HS-27A (cell line): Measurements from ENCODE around the gene MED20.

Experiments
- DNase-seq: peaks from one replicate; pipeline ENCODE4 v3.0.0-alpha.2; 2012; ENCODE audit warnings: low read depth, missing footprints

Gene MED20

GRCh38 chr6:41941280-41942066 lies 20.5 kb upstream of the MED20 start, which contains the start of gene CCND3:
TSS of gene CCND3 (minus strand) at chr6:41941808. CDS start at chr6:41941649, 159 bp downstream.
- peak; percentile 83 for DNase-seq

GRCh38 chr6:41940759-41941279 lies 19.9 kb upstream of the MED20 start:
- no peak for DNase-seq

GRCh38 chr6:41939848-41940758 lies 19.2 kb upstream of the MED20 start:
- DNase-seq: no peak

- DNase-seq: no peak
These were observed 18.4 kb upstream of the MED20 start for GRCh38 chr6:41939176-41939847.

- DNase-seq: no peak
These were observed 17.7 kb upstream of the MED20 start for GRCh38 chr6:41938590-41939175.

GRCh38 chr6:41937861-41938574 lies 17.1 kb upstream of the MED20 start:
- no peak for DNase-seq

- DNase-seq: no peak
These were observed 16.5 kb upstream of the MED20 start for GRCh38 chr6:41937472-41937860.

- peak; percentile 70 for DNase-seq
These were observed 15.3 kb upstream of the MED20 start for GRCh38 chr6:41936073-41936837.

- DNase-seq: no peak
These were observed 14.7 kb upstream of the MED20 start for GRCh38 chr6:41935685-41936072.

GRCh38 chr6:41935193-41935574 lies 14.2 kb upstream of the MED20 start:
- DNase-seq: no peak

GRCh38 chr6:41934278-41935192 lies 13.6 kb upstream of the MED20 start:
- no peak for DNase-seq

GRCh38 chr6:41932378-41932777 lies 11.4 kb upstream of the MED20 start:
- DNase-seq: no peak

GRCh38 chr6:41931792-41932191 lies 10.9 kb upstream of the MED20 start:
- no peak for DNase-seq

- DNase-seq: no peak
These were observed 9.0 kb upstream of the MED20 start for GRCh38 chr6:41929924-41930323.

GRCh38 chr6:41927253-41927652 lies 6.3 kb upstream of the MED20 start:
- no peak for DNase-seq

GRCh38 chr6:41922154-41922553 lies 1.2 kb upstream of the MED20 start:
- no peak for DNase-seq

- DNase-seq: no peak
These were observed 716 bp upstream of the MED20 start for GRCh38 chr6:41921712-41921998.

- peak; percentile 96 for DNase-seq
These were observed 3.4 kb downstream of the MED20 start for GRCh38 chr6:41917528-41917927.

- DNase-seq: no peak
These were observed 5.9 kb downstream of the MED20 start for GRCh38 chr6:41914869-41915530.
